Heart left ventricle (tissue), 16 donors: ENCODE measurements around the gene TTN. TPM values are rescaled to one million over a fixed set of nuclear protein-coding genes. Genes with fewer than 3 reads are reported as not detected.

ENCODE experiments used
- ATAC-seq, 4 donors: fragments of 200-7000 bp; cut with Tn5 transposase; one replicate each; pipeline ENCODE4 v1.9.1; 2020 to 2022; ENCODE audit warnings: moderate library complexity in 4 of 4, mild to moderate bottlenecking in 3 of 4, moderate number of reproducible peaks in 1 of 4
- DNase-seq, 5 donors: peaks; one replicate each; pipeline ENCODE4 v3.0.0-alpha.2; 2020
- H3K27ac ChIP-seq, 12 donors: fragments of 200-600 bp; sonication (generic) in 4 of 12; one replicate each; pipeline versions ENCODE4 v1.5.0 to v1.8.0; 2016 to 2022; ENCODE audit warnings: mild to moderate bottlenecking in 2 of 12
- H3K27me3 ChIP-seq, 9 donors: fragments of 200-600 bp; sonication (generic) in 2 of 9; one replicate each; pipeline versions ENCODE4 v1.5.1 to v1.8.0; 2016 to 2022; ENCODE audit warnings: mild to moderate bottlenecking in 3 of 9
- H3K36me3 ChIP-seq, 9 donors: fragments of 200-600 bp; sonication (generic) in 2 of 9; one replicate each; pipeline versions ENCODE4 v1.5.0 to v1.8.0; 2018 to 2022; ENCODE audit warnings: mild to moderate bottlenecking in 2 of 9
- H3K4me1 ChIP-seq, 12 donors: fragments of 200-600 bp; sonication (generic) in 4 of 12; one replicate each; pipeline versions ENCODE4 v1.5.0 to v1.8.0; 2016 to 2022; ENCODE audit warnings: mild to moderate bottlenecking in 3 of 12
- H3K4me3 ChIP-seq, 12 donors: fragments of 200-600 bp; sonication (generic) in 4 of 12; one replicate each; pipeline versions ENCODE4 v1.5.0 to v1.8.0; 2017 to 2022; ENCODE audit warnings: mild to moderate bottlenecking in 9 of 12, moderate library complexity in 4 of 12
- H3K9me3 ChIP-seq, 12 donors: fragments of 200-600 bp; sonication (generic) in 4 of 12; one replicate each; pipeline versions ENCODE4 v1.5.0 to v1.8.0; 2016 to 2022; ENCODE audit warnings: mild to moderate bottlenecking in 1 of 12
- CTCF ChIP-seq, 12 donors: fragments of 200-600 bp; sonication (generic) in 4 of 12; IDR thresholded peaks; one replicate each; pipeline versions ENCODE4 v1.5.0 to v1.8.0; 2018 to 2022; ENCODE audit warnings: antibody characterized with exemption in 12 of 12, mild to moderate bottlenecking in 5 of 12
- POLR2A ChIP-seq, 2 donors: fragments of 450-650 bp; IDR thresholded peaks; one replicate each; pipeline ENCODE4 v1.6.1; 2017; ENCODE audit warnings: antibody characterized with exemption in 2 of 2, mild to moderate bottlenecking in 2 of 2, moderate library complexity in 2 of 2
- WGBS, 4 donors: extraction: QIAGEN DNeasy Blood & Tissue Kit in 2 of 4; methylation state at CpG; one replicate each; pipeline versions ENCODE4 v1.1.5 to v1.1.7; 2013 to 2018; 5-methylcytosine and 5-hydroxymethylcytosine counted together
- intact Hi-C, 10 donors: fragments of 100-400 bp; cut with DNase I; formaldehyde crosslinking; loops; one replicate each; pipeline versions ENCODE4 v1.11.1 to v1.14.2; 2022
- polyA plus RNA-seq, 2 donors: library from polyadenylated mRNA; stranded (reverse); fragments of 200-250 nt; gene quantifications; one replicate each; pipeline ENCODE4 v1.2.3, GENCODE V29; 2013
- total RNA-seq, 9 donors: library from RNA; depleted of rRNA in 2 of 9; stranded (reverse); fragments of >200 nt in 2 of 9; fragmentation: NEBNext Ultra II Directional in 3 of 9; extraction: Animal tissue kit (Norgen Biotek cat#: 25700) in 3 of 9; gene quantifications; one replicate each; pipeline versions ENCODE4 v1.1.0 to v1.2.4, GENCODE V29; 2016 to 2023
- donor health status: ischemic (EF 13 %, LVEDD 7.1; RV severe dilation, severe dysfunction).
- donor health status: healthy with polysubstance abuse.
- donor health status: DM: no; HTN: yes; CAD: no.
- donor health status: DM: no; HTN: no; CAD: no.
- donor health status: ischemic (EF 25% LVEDD 6.9; RV normal size, moderate dysfunction).
- donor health status: ischemic (EF 25% LVEDD 5.7; RV mildly dilated, moderate dysfunction).
- donor health status: healthy.
- donor health status: DM: yes; HTN: yes; CAD: no.
- donor health status: ischemic (EF 35%, LVEDD 5.7; RV mildly dilated, moderate dysfunction).
- donor health status: nonischemic (EF 11% LVEDD 7.7; RV severe dilation, severe dysfunction).
- donor health status: DM: yes; HTN: yes; CAD: no.
- donor health status: PGD.
- donor health status: ischemic (EF 29% LVEDD 5.4; RV normal size, mild dysfunction).
- donor health status: nonischemic (EF 23%, LVEDD 6.1; RV moderate dilation, normal function).

The TTN gene
- total and polyA plus RNA-seq, 11 donors, result 136 to 4,653 (median 3,379) TPM

GRCh38 chr2:178506101-178506500, 301.1 kb downstream of the TTN start:
- no peaks in the 10 kb centered on the region for H3K9me3 ChIP-seq
- no peak overlapping the region for H3K27ac ChIP-seq
- peaks cover 0 to 88% (median 60%) of the 10 kb centered on the region in 9 donors for H3K36me3 ChIP-seq
- 89 to 99% (median 95%) methylated on average over 1 of the region's 1 CpG for WGBS, 4 donors
- ATAC-seq, result no peak
- TF ChIP-seq POLR2A (IDR thresholded peaks at IDR 0.05) (no peak), CTCF (IDR thresholded peaks at IDR 0.05) (no peak)
- H3K27me3 ChIP-seq, result no peaks in the 10 kb centered on the region
- no peak for DNase-seq
- H3K4me1 ChIP-seq, result no peaks in the 10 kb centered on the region
- no peak overlapping the region for H3K4me3 ChIP-seq
- intact Hi-C loops, result no loop called here

- peaks cover 0 to 8% (median 0%) of the 10 kb centered on the region in 12 donors for H3K4me1 ChIP-seq
- no peaks in the 10 kb centered on the region for H3K27me3 ChIP-seq
- H3K27ac ChIP-seq, result no peak overlapping the region
- H3K9me3 ChIP-seq, result no peaks in the 10 kb centered on the region
- peaks cover 0 to 100% (median 92%) of the 10 kb centered on the region in 9 donors for H3K36me3 ChIP-seq
- H3K4me3 ChIP-seq, result no peak overlapping the region
- no peak for TF ChIP-seq POLR2A (IDR thresholded peaks at IDR 0.05)
- 49 to 99% (median 97%) methylated on average over 4 of the region's 4 CpGs for WGBS, 4 donors
- ATAC-seq (no peak), DNase-seq (no peak)
- intact Hi-C loops, result no loop called here
These were observed 304.5 kb downstream of the TTN start for GRCh38 chr2:178502751-178503150.

- no peak for ATAC-seq
- TF ChIP-seq CTCF (IDR thresholded peaks at IDR 0.05), result no peak
- no peak for TF ChIP-seq POLR2A (IDR thresholded peaks at IDR 0.05)
- Histone ChIP-seq H3K4me1 (peaks cover 0 to 8% (median 0%) of the 10 kb centered on the region in 12 donors), H3K9me3 (no peaks in the 10 kb centered on the region), H3K36me3 (peaks cover 3 to 100% (median 98%) of the 10 kb centered on the region in 9 donors), H3K27ac (no peak overlapping the region), H3K27me3 (no peaks in the 10 kb centered on the region), H3K4me3 (no peak overlapping the region)
- WGBS, 4 donors, result 90 to 99% (median 94%) methylated on average over 3 of the region's 3 CpGs
- intact Hi-C loops, result no loop called here
- DNase-seq, result no peak
These were observed 307.6 kb downstream of the TTN start for GRCh38 chr2:178499640-178500039.

- Histone ChIP-seq H3K9me3 (no peaks in the 10 kb centered on the region), H3K4me1 (peaks cover 0 to 8% (median 0%) of the 10 kb centered on the region in 12 donors), H3K36me3 (peaks cover 3 to 100% (median 98%) of the 10 kb centered on the region in 9 donors), H3K27ac (no peak overlapping the region), H3K27me3 (no peaks in the 10 kb centered on the region), H3K4me3 (no peak overlapping the region)
- DNase-seq, result no peak
- TF ChIP-seq POLR2A (IDR thresholded peaks at IDR 0.05) (no peak), CTCF (IDR thresholded peaks at IDR 0.05) (no peak)
- intact Hi-C loops, result no loop called here
- ATAC-seq, result peak in 2 of 4 donors; percentile 51 to 60
These were observed 309.1 kb downstream of the TTN start for GRCh38 chr2:178498137-178498536.

- H3K27ac ChIP-seq, result no peak overlapping the region
- TF ChIP-seq CTCF (IDR thresholded peaks at IDR 0.05) (no peak), POLR2A (IDR thresholded peaks at IDR 0.05) (no peak)
- no peak for DNase-seq
- no peak overlapping the region for H3K4me3 ChIP-seq
- H3K27me3 ChIP-seq, result no peaks in the 10 kb centered on the region
- no peaks in the 10 kb centered on the region for H3K9me3 ChIP-seq
- no peak for ATAC-seq
- WGBS, 4 donors, result 85 to 88% (median 86%) methylated on average over 4 of the region's 4 CpGs
- peaks cover 0 to 8% (median 0%) of the 10 kb centered on the region in 12 donors for H3K4me1 ChIP-seq
- H3K36me3 ChIP-seq, result peaks cover 3 to 100% (median 96%) of the 10 kb centered on the region in 9 donors
- intact Hi-C loops, result no loop called here
These were observed 311.2 kb downstream of the TTN start for GRCh38 chr2:178496049-178496448.
